DMS153 treated with DMSO at 0.1 percent for 48 hours (cell line): ENCODE data around the gene DNMT3A.

Source experiments
- DNase-seq: peaks from one replicate; lab custom pipeline; 2025; ENCODE audit not compliant: unreplicated experiment; lab: John Stamatoyannopoulos, UW

DNMT3A gene

GRCh38 chr2:25341753-25342371, at the start of gene DNMT3A:
Gene DNMT3A, minus strand, starts transcription at chr2:25341925. Its CDS starts 27,941 bp downstream, at chr2:25313984.
- DNase-seq = no peak

GRCh38 chr2:25389161-25389560, 47.4 kb upstream of the DNMT3A start:
- DNase-seq = no peak

- DNase-seq = no peak
These were observed 46.8 kb upstream of the DNMT3A start for GRCh38 chr2:25388491-25388890.

GRCh38 chr2:25387876-25388449, 46.2 kb upstream of the DNMT3A start:
- no peak for DNase-seq

GRCh38 chr2:25386971-25387875, 45.5 kb upstream of the DNMT3A start:
- no peak for DNase-seq

- no peak for DNase-seq
These were observed 44.2 kb upstream of the DNMT3A start for GRCh38 chr2:25385910-25386309.

- no peak for DNase-seq
These were observed 42.1 kb upstream of the DNMT3A start for GRCh38 chr2:25383806-25384205.

GRCh38 chr2:25381502-25381901, 39.8 kb upstream of the DNMT3A start:
- DNase-seq = no peak

- DNase-seq = no peak
These were observed 39.1 kb upstream of the DNMT3A start for GRCh38 chr2:25380586-25381375.

GRCh38 chr2:25380023-25380422, 38.3 kb upstream of the DNMT3A start:
- no peak for DNase-seq

GRCh38 chr2:25379535-25379934, 37.8 kb upstream of the DNMT3A start:
- DNase-seq = no peak

- no peak for DNase-seq
These were observed 37.2 kb upstream of the DNMT3A start for GRCh38 chr2:25378731-25379490.

- no peak for DNase-seq
These were observed 36.2 kb upstream of the DNMT3A start for GRCh38 chr2:25377822-25378421.

GRCh38 chr2:25376750-25377621, 35.3 kb upstream of the DNMT3A start:
- peak; percentile 83 for DNase-seq

GRCh38 chr2:25375989-25376545, 34.3 kb upstream of the DNMT3A start:
- no peak for DNase-seq

- no peak for DNase-seq
These were observed 33.8 kb upstream of the DNMT3A start for GRCh38 chr2:25375371-25375988.

- no peak for DNase-seq
These were observed 33.1 kb upstream of the DNMT3A start for GRCh38 chr2:25374827-25375226.

- no peak for DNase-seq
These were observed 32.7 kb upstream of the DNMT3A start for GRCh38 chr2:25374411-25374810.
